DMS114 treated with DMSO at 0.1 percent for 48 hours (cell line): Measurements from ENCODE around the gene ZBTB46.

Experiments used
- DNase-seq: peaks from one replicate; lab custom pipeline; 2025; ENCODE audit not compliant: unreplicated experiment; lab: John Stamatoyannopoulos, UW

The ZBTB46 gene

GRCh38 chr20:63707558-63708300, 123.3 kb downstream of the ZBTB46 start, which contains the start of the genes ARFRP1 and ZGPAT:
Gene ARFRP1, minus strand, starts transcription at chr20:63707976. Its CDS starts 885 bp downstream, at chr20:63707091.
Gene ZGPAT, plus strand, starts transcription at chr20:63708039. Its CDS starts 542 bp downstream, at chr20:63708581.
- peak; percentile 43 for DNase-seq

GRCh38 chr20:63706852-63707557, 124.1 kb downstream of the ZBTB46 start:
- DNase-seq = no peak

- DNase-seq = no peak
Measured at GRCh38 chr20:63706027-63706695, 124.9 kb downstream of the ZBTB46 start.

- DNase-seq = no peak
Measured at GRCh38 chr20:63705232-63706026, 125.6 kb downstream of the ZBTB46 start.

- no peak for DNase-seq
Measured at GRCh38 chr20:63704749-63705117, 126.3 kb downstream of the ZBTB46 start.

GRCh38 chr20:63703976-63704748, 126.9 kb downstream of the ZBTB46 start:
- no peak for DNase-seq

GRCh38 chr20:63703471-63703975, 127.5 kb downstream of the ZBTB46 start:
- DNase-seq = no peak

GRCh38 chr20:63702751-63703470, 128.2 kb downstream of the ZBTB46 start:
- no peak for DNase-seq

- DNase-seq = no peak
Measured at GRCh38 chr20:63702036-63702665, 128.9 kb downstream of the ZBTB46 start.

- DNase-seq = no peak
Measured at GRCh38 chr20:63701329-63702035, 129.6 kb downstream of the ZBTB46 start.

GRCh38 chr20:63701051-63701328, 130.1 kb downstream of the ZBTB46 start:
- no peak for DNase-seq

- no peak for DNase-seq
Measured at GRCh38 chr20:63700199-63701050, 130.6 kb downstream of the ZBTB46 start.

- DNase-seq = no peak
Measured at GRCh38 chr20:63699466-63700198, 131.4 kb downstream of the ZBTB46 start.

- no peak for DNase-seq
Measured at GRCh38 chr20:63698739-63699465, 132.2 kb downstream of the ZBTB46 start.

- DNase-seq = no peak
Measured at GRCh38 chr20:63697868-63698545, 133.1 kb downstream of the ZBTB46 start.
